22Rv1 (cell line): ENCODE results near the gene CPAMD8.

ENCODE experiments used
- CTCF ChIP-seq: fragments of 450-650 bp; IDR thresholded peaks from 2 replicates; pipeline ENCODE4 v1.5.1; 2017; ENCODE audit warnings: mild to moderate bottlenecking
- ZFX ChIP-seq: fragments of 450-650 bp; IDR thresholded peaks from 2 replicates; pipeline ENCODE4 v1.6.1; 2017; ENCODE audit warnings: antibody characterized with exemption, borderline replicate concordance

GRCh38 chr19:16859626-16860025 is 167.0 kb downstream of the CPAMD8 start:
- no peak for TF ChIP-seq CTCF
- no peak for TF ChIP-seq ZFX
